ENCODE results near the gene OSBP2.
"Not testable (repeated sequence)": the region's sequence is repeated elsewhere in the genome, so short reads cannot be mapped to it uniquely, and the experiment has no call there.

OSBP2 gene

GRCh38 chr22:30679895-30680690 lies 14.6 kb upstream of the OSBP2 start:
- DNase-seq (ENCODE audit: low spot score), result not testable (repeated sequence)

- no peak for DNase-seq (ENCODE audit: low spot score)
Measured at GRCh38 chr22:30680991-30681770, 13.5 kb upstream of the OSBP2 start.

DNA sequence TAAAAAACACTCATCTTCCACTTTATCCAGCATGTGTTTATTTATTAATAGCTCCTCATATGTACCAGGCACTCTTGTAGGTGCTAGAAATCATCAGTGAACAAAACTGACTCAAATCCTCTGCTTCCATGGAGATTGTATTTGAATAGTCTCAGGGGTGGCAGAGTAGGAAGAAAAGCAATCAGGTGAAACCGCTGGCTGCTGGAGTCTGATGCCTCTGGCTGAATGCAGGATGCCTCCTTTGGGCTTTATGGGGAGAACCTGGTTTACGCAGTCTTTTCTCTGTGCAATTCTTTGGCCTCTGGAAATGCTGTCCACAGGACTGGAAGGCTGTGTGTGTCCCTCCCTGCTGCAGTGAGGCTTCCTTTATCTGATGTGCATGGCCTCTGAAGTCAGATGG lies 12.8 kb upstream of the OSBP2 start:
- DNase-seq (ENCODE audit: low spot score), result no peak

- no peak for DNase-seq (ENCODE audit: low spot score)
Measured at GRCh38 chr22:30685178-30685577, 9.5 kb upstream of the OSBP2 start.

DNA sequence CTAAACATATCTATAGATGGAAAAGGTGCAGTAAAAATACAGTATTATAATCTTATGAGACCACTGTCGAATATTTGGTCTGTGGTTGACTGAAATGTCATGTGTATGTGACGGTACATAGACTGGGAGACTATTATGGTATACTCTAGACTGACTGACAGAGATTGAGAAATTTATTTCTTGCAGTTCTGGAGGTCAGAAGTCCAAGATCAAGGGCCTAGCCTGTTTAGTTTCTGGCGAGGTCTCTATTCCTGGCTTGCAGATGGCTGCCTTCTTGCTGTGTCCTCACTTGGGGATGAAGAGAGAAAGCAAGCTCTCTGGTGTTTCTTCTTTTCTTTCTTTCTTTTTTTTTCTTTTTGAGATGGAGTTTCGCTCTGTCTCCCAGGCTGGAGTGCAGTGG lies 7.3 kb upstream of the OSBP2 start:
- no peak for DNase-seq (ENCODE audit: low spot score)

DNA sequence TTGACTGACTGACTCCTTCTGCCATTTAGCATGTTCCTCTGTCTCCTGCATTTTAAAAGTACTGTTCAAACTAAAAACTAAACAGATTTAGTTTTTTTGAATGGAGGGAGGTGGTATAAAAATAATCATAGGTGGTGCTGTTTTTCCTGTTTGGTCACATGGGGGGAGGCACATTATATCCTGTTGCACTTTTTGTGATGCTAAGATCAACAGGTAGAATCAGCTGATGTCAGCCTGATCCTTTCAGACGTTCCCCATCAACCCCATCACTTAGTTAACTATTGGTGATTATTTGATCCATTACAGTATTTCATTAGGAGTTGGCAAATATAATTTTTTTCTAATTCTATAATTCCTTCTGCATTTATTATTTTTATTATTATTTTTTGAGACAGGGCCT lies 5.1 kb upstream of the OSBP2 start:
- no peak for DNase-seq (ENCODE audit: low spot score)

DNA sequence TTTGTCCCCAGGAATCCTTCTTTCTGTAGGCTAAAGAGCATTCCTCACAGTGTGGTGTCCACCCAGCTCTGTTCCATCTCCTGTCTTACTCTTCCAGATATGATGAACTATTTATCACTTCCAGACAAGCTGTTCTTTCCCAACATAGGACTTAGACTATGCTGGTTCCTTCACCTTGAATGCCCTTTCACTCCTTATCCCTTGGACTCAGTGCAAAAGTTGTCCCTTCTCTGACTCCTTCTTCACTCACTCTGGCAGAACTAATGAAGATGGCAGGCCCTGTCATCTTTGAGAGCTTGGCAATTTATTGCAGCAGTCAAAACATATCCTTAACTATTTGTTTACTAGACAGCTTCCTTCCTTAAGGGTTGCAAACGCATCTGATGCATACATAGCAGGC lies 3.5 kb upstream of the OSBP2 start:
- DNase-seq (ENCODE audit: low spot score), result no peak

DNA sequence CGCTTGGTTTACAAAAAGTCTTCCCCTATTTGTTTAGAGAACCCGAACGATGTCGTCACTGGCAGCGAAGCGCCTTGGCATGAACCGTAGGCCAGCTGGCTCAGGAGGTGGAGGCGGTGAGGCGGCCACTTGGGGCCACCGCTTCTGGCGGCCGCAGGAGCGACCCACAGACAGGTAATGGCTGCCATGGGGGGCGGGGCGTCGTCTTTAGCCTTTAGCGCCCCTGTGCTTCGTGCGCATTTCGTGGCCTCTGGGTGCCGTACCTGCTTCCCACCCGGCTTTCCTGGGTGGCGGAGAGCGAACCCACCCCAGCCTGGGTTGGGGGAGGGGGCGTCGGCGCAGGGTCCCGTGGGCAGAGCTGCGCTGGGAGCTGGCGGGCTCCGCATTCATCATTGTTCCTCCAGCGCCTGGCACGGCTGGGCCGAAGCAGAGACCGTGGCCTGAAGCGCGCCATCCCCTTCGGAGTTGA lies 469 bp upstream of the OSBP2 start:
- DNase-seq (ENCODE audit: low spot score), result peak; percentile 69

- DNase-seq (ENCODE audit: low spot score), result no peak
Measured at GRCh38 chr22:30695351-30695851, 727 bp downstream of the OSBP2 start.

DNA sequence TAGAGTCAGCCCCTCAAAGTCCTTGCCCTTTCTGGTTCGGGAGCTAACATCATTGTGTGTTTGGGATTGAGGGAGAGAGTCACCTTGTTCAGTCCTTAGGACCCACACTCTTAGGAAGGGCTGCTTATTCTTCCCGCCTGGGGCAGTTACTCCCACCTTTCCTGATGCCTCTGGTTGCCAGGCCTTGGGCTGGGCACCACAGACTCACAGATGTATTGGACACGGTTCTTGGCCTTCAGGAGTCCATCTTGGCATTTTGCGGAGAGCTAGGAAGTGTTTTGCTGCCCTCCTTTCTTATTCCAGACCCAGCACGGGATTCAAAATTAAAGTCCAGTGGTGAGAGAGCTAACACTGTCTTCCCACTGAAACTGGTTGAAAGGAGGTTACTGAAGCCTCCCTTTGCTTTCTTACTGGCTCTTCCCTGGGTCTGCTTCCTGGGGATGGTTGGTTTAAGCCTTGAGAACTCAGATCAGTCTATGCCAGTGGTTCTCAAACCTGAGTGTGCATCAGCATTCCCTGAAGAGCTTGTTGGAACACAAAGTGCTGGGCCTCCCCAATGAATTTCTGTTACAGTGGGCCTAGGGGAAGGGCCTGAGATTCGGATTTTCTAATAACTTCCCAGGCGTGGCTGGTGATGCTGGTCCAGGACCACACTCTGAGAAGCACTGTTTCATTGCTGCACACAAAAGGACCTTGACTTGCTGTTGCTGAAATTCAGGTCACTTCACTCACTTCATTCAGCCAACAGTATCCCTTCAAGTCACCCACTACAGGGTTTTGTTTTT lies 1.4 kb downstream of the OSBP2 start:
- no peak for DNase-seq (ENCODE audit: low spot score)

- no peak for DNase-seq (ENCODE audit: low spot score)
Measured at GRCh38 chr22:30697975-30698374, 3.3 kb downstream of the OSBP2 start.

GRCh38 chr22:30701872-30702271 lies 7.2 kb downstream of the OSBP2 start:
- peak; percentile 30 for DNase-seq (ENCODE audit: low spot score)

GRCh38 chr22:30702856-30703255 lies 8.2 kb downstream of the OSBP2 start:
- no peak for DNase-seq (ENCODE audit: low spot score)

DNA sequence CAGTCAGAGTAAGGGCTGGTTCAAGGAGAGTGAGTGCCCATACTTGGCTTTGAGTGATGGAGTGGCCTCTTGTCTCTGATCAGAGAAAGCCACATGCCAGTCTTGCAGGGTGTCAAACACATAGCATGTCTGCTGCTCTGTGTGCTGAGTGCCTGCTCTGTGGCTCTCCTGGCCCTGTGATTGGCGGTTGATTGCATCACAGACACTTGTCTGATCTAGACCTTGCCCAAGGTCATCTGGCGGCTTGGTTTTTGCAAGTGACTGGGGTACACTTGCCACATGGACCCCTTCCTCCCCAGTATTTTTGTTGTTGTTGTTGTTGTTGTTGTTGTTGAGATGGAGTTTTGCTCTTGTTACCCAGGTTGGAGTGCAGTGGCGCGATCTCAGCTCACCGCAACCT lies 10.3 kb downstream of the OSBP2 start:
- no peak for DNase-seq (ENCODE audit: low spot score)

- DNase-seq (ENCODE audit: low spot score), result no peak
Measured at GRCh38 chr22:30705710-30706651, 11.3 kb downstream of the OSBP2 start.

GRCh38 chr22:30709980-30710379 lies 15.3 kb downstream of the OSBP2 start:
- DNase-seq (ENCODE audit: low spot score), result not testable (repeated sequence)

- DNase-seq (ENCODE audit: low spot score), result no peak
Measured at GRCh38 chr22:30712094-30712493, 17.4 kb downstream of the OSBP2 start.

DNA sequence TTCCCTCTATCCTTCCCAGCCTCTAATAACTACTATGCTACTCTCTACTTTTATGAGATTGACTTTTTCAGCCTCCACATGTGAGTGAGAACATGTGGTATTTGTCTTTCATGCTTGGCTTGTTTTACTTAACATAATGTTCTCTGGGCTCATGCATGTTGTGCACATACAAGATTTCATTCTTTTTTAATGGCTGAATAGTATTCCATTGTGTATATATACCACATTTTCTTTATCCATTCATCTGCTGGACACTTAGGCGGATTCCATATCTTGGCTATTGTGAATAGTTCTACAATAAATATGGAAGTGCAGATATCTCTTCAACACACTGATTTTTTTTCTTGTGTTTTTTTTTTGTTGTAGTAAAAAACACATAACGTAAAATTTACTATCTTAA lies 19.4 kb downstream of the OSBP2 start:
- no peak for DNase-seq (ENCODE audit: low spot score)

GRCh38 chr22:30717331-30717921 lies 22.8 kb downstream of the OSBP2 start:
- DNase-seq (ENCODE audit: low spot score), result peak; percentile 72

GRCh38 chr22:30717952-30718351 lies 23.3 kb downstream of the OSBP2 start:
- no peak for DNase-seq (ENCODE audit: low spot score)

DNA sequence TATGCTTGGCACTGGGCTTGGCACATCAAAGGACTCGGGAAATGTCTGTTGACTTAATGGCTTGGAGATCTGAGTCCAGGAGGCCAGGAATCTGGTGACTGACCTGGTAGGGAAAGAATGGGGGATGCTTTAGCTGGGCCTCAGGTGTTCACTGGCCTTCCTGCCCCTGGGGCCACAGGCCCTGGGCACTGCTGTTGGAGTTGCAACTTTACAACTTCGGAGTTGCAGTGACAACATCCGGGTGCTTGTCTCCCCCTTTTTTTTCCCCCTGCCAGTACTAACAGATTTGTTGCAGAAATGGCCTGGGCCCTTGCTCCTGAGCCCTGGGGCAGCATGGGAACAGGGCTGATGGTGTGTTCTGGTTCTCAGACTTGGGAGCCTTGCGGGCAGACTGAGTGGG lies 23.8 kb downstream of the OSBP2 start:
- DNase-seq (ENCODE audit: low spot score), result no peak

Data from kidney tubule cell (primary cell).